ENCODE data around the gene RFX5.

The RFX5 gene

DNA sequence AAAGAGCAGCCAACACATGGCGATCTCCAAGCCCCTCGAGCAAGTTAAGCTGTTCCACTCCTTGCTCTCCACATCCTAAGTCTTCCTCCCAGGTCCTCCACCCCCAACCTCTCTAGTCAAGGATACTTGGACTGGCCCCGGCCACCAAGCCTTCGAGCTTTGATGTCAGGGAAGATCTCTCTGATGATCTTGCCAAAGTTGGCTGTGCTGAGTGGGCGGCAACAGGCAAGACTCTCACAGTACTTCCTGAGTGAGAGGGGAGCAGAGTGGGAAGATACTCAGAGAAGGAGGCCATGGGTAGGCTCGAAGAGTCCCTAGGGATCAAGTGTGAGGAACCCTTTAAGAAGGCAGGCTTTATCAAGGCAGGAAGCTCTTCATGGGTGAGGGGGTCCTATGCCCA, 2.8 kb downstream of the RFX5 start:
- DNase-seq (ENCODE audit: extremely low spot score), result no peak
- CTCF ChIA-PET, result interaction anchor here (0.7 to 2.3 kb wide), 8 partner anchors 9 to 66 kb away, joined by 3 to 7 read pairs (median 4); no protein-coding TSS in a partner anchor
- POLR2A ChIA-PET, result no interaction called here
- TF ChIP-seq, protein P1, sequence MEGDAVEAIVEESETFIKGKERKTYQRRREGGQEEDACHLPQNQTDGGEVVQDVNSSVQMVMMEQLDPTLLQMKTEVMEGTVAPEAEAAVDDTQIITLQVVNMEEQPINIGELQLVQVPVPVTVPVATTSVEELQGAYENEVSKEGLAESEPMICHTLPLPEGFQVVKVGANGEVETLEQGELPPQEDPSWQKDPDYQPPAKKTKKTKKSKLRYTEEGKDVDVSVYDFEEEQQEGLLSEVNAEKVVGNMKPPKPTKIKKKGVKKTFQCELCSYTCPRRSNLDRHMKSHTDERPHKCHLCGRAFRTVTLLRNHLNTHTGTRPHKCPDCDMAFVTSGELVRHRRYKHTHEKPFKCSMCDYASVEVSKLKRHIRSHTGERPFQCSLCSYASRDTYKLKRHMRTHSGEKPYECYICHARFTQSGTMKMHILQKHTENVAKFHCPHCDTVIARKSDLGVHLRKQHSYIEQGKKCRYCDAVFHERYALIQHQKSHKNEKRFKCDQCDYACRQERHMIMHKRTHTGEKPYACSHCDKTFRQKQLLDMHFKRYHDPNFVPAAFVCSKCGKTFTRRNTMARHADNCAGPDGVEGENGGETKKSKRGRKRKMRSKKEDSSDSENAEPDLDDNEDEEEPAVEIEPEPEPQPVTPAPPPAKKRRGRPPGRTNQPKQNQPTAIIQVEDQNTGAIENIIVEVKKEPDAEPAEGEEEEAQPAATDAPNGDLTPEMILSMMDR (IDR thresholded peaks at IDR 0.05; ENCODE audit: control extremely low read depth, extremely low read depth, low read depth, missing control alignments), result no peak

DNA sequence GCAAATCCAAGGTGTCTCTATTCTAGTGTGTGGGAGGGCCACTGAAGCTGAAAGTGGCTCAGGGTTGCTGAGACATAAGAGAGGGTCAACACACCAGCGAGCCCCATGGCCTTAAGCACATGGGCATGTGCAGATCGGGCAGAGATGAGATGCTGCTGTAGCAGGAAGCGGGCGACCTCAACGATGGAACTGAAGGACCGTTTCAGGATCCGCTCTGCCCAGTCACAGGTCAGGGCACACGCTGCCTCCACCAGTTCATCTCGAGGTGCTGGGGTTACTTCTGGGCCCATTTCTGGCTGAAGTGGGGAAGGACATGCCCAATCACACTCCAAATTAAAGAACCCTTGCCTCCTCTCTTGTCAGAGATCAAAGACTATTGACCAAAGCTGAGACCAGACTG, 3.5 kb downstream of the RFX5 start:
- POLR2A ChIA-PET, result no interaction called here
- CTCF ChIA-PET, result interaction anchor here (0.7 to 1.8 kb wide), 5 partner anchors 10 to 62 kb away, joined by 3 to 5 read pairs (median 4); no protein-coding TSS in a partner anchor
- TF ChIP-seq, protein P1 (IDR thresholded peaks at IDR 0.05; ENCODE audit: control extremely low read depth, extremely low read depth, low read depth, missing control alignments), result no peak

DNA sequence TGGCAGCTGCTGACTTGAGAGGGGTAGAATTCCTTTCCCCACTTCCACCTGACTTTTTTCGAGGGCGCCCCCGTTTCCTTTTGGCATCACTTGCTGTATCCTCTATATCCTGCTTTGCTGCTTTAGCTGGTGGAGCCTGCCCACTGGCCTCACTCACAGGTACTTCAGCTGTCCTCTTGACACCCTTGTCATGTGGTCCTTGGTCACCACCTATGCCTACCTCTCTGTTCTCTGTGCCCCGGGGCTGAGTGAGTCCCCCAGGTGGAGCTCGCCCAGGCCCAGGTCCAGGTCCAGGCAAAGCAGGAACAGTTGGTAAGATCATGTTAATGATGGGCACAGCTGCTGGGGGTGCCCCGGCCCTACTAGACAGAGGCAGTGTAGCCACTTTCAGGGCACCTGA, 4.5 kb downstream of the RFX5 start:
- ChIA-PET POLR2A (no interaction called here), CTCF (interaction anchor here (0.9 to 7.0 kb wide), 5 partner anchors 11 to 61 kb away, joined by 3 to 173 read pairs (median 67); partner anchors contain the start of gene PI4KB)
- DNase-seq (ENCODE audit: extremely low spot score), result no peak
- TF ChIP-seq, protein P1 (IDR thresholded peaks at IDR 0.05; ENCODE audit: control extremely low read depth, extremely low read depth, low read depth, missing control alignments), result no peak

More for the DNA sequence above, 3.5 kb downstream of the RFX5 start:
- DNase-seq (ENCODE audit: extremely low spot score), result no peak

DNA sequence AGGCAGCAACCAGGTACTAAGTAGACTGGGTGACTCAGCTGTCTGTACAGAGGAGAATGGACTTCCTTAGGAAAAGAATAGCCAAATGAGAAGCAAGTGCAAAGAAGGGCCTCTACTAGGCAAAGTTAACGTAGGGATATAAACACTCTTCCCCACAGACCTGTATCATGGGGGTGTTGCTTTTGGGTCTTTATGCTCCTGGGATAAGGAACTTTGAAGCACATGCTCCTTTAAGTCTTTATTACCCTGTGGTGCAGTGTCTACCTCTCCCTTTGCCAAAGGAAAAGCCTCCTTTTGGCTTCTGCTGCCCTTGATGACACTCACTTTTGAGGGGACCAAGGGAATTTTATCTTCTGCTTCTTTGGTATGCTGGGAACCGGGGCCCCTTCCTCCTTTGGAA, 5.0 kb downstream of the RFX5 start:
- TF ChIP-seq, protein P1 (IDR thresholded peaks at IDR 0.05; ENCODE audit: control extremely low read depth, extremely low read depth, low read depth, missing control alignments), result no peak
- DNase-seq (ENCODE audit: extremely low spot score), result no peak
- ChIA-PET CTCF (interaction anchor here (1.2 to 7.0 kb wide), 7 partner anchors 11 to 66 kb away, joined by 4 to 173 read pairs (median 67); partner anchors contain the start of gene PI4KB), POLR2A (no interaction called here)

DNA sequence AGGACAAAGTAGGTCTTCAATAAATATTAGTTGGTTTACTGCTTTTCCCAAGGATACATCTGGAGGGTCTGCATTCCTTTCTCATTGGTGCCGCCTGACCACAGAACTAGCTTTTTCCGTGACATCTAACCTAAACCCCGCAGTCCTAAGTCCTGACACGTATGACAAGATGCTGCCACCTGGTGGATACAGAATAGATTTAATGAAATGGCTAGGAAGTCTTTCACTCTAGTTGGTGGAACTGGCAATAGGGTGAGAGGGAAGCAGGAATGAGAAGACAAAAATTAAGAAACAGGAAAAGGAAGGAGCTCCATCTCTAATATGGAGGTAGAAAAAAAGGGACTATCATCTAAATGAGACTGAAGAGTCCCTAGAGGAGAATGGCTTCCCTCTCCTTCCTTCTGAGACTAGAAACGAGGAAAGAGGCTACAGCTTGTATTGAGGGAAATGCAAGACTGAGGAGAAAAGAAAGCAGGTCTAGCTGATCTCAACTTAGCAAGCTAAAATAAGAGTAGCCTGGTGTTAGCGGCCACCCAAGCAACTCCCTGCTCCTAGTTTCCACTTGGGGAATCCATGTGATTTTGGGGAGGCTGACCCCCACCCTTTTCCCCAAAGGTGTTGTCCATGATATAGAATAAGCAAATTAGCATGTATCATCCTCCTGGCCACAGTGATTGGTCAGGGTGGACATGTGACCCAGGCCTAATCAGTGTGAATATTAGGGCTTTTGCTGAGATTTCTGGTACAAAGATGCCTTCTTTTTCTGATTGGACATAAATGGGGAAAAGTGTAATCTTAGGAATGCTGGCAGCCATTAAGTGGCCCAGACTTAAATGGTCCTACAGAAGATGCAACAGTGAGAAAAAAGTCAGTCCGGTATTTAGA, 5.9 kb downstream of the RFX5 start:
- DNase-seq (ENCODE audit: extremely low spot score), result peak; percentile 62
- ChIA-PET POLR2A (interaction anchor here (0.6 to 1.3 kb wide), 6 partner anchors 12 to 713 kb away, joined by 3 to 6 read pairs (median 4); partner anchors contain the start of genes PI4KB and ZNF687), CTCF (interaction anchor here (0.5 to 7.0 kb wide), 38 partner anchors 12 to 1092 kb away, joined by 3 to 173 read pairs (median 4); partner anchors contain the start of genes MINDY1, PI4KB, PSMB4 and PSMD4)
- TF ChIP-seq, protein P1 (IDR thresholded peaks at IDR 0.05; ENCODE audit: control extremely low read depth, extremely low read depth, low read depth, missing control alignments), result peak; percentile 64

DNA sequence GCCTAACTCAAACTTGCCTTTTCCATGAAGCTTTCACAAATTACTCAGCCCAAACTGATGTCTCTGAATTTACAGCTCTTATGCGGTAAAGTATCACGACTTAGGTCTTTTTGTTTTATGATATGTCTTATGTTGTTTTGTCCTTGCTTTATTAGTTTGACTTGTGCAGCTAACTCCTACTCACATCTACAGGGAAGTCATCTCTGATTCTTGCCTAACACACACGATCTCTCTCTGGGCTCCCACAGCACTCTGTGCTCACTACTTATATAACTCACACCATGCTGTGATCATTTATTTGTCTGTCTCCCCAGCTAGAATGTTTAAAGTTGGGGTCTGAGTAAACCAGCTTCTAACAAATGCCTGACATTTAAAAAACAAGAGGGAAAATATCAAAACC, 10.5 kb downstream of the RFX5 start:
- POLR2A ChIA-PET, result no interaction called here
- TF ChIP-seq, protein P1 (IDR thresholded peaks at IDR 0.05; ENCODE audit: control extremely low read depth, extremely low read depth, low read depth, missing control alignments), result no peak
- no peak for DNase-seq (ENCODE audit: extremely low spot score)
- CTCF ChIA-PET, result interaction anchor here (1.2 to 7.0 kb wide), 4 partner anchors 9 to 76 kb away, joined by 3 to 173 read pairs (median 44); partner anchors contain the start of gene PI4KB

Data from GM10248 (cell line).